HG03108 (cell line): Measurements from ENCODE around the gene ITIH4.

ENCODE experiments used
- ATAC-seq: cut with Tn5 transposase; IDR thresholded peaks from one replicate; pipeline ENCODE4 v1.9.1; 2021; ENCODE audit warnings: moderate library complexity; ENCODE audit not compliant: unreplicated experiment

Gene ITIH4

DNA sequence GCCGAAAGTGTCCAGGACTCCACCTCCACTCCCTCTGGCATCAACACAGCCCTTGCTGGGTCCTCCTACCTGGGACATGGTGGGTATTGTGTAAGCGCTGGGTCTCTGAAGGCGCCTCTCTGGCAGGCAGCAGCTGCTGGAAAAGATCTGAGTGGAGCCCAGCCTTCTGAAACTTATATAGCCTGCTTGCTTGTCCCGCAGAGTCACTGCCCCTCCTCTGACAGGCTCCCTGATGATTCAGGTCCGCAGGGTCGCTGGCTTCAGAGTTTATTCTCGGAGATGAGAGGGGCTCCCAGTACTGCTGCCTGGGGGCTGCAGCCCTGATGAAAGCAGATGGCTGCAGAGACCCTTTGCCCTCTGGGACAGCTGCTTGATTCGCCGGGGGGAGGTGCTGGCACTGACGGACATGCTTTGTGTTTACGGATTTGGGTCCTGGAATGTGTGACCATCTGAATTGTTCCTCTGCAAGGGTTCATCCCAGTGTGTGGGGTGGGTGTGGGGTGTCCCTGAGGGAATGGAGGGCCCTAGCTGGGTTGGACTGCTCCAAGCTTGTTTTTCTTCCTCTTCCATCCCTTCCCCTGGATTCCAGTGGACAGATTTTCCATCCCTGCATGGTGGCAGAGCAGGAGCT lies 4.5 kb upstream of the ITIH4 start, which contains the start of gene MUSTN1:
TSS of gene MUSTN1 (minus strand) at position 149 of the 631 bp plus-strand sequence. CDS start at position 78, 71 bp downstream.
- ATAC-seq: no peak

DNA sequence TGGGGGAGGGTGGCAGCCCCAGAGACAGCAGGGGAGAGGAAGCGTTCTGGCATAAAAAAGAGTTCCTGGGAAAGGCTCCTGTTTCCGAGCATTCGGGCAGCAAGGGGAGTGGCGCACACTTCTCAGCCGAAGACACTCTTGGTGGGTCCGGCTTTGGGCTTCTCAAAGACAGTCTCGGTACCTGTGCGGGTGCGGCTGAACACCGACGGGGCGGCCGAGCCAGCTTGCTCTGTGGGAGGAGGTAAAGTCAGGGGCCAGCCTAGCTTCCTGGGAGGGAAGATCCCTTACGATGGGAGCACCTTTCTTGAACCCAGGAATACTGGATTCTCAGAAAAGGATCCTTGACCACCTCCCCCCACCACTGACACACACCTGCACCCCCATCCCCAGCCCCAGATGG lies 2.7 kb upstream of the ITIH4 start:
- ATAC-seq: no peak

DNA sequence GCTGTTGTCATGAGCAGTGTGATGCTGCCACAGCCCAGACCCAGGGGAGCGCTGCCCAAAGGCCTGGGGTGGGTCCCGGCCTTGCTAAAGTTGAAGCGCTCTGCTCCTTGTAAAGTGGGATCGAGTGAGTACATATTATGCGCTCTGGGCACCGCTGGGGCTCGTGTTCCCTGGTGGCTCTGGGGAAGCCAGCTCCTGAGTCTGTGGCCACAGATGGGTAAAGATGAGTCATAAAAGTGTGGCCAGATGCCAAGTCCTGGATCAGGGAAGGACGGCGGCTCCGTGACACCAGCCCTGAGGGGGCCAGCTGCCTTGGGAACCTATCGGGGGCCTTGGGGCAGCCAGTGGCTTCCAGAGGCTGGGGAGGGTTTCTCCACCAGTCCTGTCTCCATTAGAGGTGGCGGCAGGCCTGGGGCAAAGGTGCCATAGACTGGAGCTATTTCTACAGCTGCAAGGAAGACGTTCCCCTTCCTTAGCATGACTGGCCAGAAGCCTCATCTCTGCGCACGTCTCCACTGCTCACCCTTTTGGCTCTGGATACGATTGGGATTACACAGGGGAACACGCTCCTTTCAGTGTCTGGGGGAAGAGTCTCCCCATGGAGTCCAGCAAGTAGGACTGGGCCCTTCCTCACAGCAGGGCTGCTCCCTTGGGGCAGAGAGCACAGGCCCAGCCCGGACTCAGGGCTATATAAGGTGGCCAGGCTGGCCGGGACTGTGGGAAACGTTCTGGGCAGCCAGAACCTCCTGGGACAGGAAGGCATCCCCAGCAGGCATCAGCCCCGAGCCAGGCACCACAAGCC lies 1.2 kb upstream of the ITIH4 start:
- ATAC-seq: no peak

DNA sequence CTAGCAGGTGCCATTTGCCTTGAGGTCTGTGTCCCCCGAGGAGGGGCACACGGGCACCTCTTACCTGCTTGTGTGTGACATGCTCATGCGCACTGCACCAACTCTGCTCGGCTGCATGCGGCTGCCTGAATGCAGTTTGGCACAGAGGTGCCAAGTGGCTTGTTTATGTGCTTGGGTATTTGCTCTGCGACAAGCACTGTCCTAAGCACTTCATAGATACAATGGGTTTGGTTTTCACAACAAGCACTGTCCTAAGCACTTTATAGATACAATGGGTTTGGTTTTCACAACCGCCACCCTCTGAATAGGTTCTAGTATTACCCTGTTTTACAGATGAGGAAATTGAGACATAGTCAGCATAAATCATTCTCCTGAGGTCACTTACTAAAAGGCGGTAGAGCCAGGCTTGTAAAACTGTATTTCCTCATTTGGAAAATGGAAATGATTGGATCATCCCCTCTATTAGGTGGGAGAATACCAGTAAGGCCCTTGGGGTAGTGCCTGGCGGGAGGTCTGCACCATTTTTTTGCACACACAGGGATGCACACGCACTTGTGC lies 487 bp downstream of the ITIH4 start:
- ATAC-seq: no peak

DNA sequence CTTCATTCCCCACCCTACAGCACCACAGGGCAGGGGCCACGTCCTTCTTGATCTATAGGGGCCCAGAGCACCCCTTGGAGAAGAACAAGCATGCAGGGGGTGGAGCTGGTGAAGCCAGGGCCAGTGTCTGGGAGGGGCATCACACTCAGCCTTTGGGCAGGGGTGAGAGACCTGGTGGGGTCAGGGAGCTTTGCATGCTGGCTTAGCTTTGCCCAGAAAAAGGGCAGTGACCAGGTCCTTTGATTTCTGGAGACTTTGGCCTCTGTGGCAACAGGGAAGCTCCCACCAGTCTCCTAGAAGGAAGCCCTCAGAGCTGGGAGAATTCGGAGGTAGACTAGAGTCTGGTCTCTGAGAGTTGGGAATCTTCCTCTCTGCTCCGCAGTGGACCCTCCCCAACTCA lies 990 bp downstream of the ITIH4 start:
- no peak for ATAC-seq

DNA sequence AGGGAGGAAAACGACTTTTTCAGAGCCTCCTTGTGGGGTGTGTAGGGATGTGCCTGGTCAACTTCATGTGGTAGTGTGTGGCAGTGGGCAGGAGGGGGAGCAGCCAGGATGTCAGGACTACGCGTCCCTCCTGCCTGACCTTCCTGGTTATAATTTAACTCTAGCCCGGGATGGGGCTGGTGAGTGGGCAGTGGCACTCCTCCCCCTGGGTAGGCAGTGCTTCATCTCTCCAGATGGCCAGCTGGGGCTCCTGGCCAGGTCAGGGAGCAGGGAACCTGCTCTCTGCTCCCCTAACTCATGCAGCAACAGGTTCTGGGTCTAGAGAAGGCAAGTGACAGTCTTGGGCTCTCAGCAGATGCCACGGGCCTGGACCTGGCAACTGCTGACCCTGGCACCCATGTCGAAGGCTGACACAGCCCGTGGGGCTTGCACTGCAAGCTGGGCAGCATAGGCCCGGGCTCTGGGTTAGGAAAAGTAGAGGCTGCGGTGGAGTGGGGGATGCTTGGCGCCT lies 2.6 kb downstream of the ITIH4 start:
- no peak for ATAC-seq

DNA sequence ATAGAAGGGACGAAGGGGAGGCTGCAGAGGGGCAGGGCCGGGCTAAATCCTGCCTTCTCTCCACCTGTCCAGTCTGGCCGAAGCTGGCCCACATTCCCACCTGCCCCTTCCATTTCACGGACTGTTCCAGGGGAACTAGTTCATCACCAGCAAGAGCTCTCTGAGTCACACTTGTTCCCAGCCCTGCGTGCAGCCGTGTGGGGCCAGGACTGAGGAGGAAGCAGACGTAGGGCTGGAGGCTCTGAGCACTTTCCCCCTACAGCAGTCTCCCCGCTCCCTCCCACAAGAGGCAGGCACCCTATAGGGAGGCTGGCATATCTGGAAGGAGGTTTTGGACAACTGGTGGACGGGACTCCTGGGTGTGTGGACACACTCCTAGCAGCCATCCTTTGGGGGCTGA lies 3.0 kb downstream of the ITIH4 start:
- no peak for ATAC-seq

DNA sequence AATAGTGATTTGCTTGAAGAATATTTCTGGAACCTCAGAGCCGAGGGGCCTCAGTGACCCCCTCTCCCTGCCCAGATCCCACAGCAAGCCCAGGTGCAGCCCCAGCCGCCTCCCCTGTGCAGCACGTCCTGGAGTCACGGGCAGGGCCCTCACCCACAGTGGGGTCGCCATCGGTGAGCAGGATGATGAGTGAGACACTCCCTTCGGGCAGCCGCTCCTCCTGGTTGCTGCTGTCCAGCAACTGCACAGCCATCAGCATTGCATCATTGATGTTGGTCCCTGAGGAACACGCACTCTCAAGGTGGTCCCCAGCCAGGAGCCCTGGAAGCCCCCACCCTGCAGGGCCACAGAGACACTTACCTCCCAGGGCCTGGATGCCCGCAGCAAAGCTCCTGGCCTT lies 6.4 kb downstream of the ITIH4 start:
- no peak for ATAC-seq

DNA sequence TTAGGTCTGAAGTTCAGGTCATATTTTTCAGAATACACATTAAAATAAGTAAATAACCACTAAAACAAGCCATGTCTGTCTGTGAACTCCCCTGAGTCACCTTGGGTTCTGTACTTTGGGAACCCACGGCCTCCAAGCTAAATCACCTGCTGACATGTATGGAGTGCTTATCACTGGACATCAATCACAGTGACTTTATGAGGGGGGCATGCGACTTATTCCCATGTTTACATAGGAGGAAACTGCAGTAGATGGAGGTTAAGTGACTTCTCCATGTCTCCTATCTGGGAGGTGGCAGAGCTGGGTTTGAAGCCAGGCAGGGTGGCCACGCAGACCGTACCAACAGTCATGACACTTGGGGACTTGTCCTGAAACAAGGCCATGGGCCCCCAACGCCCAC lies 8.1 kb downstream of the ITIH4 start:
- no peak for ATAC-seq

DNA sequence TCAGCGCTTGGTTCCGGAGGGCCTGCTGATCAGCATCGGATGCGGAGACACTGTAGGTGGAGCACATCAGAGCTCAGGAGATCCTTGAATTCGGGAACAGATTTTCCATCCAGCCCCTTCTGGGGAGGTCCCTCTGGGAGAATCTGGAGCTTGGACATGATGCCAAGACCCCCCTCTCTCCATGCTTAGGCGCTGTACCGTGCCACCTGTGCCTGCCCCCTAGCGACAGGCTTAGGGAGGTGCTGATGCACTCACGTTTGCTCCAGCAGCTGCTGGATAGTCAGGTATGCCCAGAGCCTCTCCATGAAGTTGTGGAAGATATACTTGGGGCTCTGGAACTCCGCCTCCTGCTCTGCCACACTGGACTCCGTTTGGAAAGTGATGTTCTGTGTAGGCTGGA lies 9.7 kb downstream of the ITIH4 start:
- ATAC-seq: no peak

DNA sequence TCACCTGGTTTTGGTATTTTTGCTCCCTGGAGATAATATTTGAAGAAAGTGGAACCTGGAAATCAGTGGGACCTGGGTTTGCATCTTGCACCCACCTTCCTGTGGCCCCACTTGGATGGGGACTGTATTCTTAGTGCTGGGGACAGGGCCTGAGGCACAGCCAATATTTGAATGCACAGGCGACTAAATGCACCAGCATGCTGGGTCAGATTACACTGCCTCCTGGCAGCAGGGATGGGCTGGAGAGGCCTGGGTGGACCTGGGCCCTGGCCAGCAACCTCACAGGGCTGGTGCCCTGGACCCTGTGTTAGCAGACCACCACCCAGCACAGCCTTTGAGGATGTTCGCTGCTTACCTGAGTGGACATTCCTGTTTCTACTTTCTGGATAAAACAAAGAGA lies 10.5 kb downstream of the ITIH4 start:
- ATAC-seq: no peak

DNA sequence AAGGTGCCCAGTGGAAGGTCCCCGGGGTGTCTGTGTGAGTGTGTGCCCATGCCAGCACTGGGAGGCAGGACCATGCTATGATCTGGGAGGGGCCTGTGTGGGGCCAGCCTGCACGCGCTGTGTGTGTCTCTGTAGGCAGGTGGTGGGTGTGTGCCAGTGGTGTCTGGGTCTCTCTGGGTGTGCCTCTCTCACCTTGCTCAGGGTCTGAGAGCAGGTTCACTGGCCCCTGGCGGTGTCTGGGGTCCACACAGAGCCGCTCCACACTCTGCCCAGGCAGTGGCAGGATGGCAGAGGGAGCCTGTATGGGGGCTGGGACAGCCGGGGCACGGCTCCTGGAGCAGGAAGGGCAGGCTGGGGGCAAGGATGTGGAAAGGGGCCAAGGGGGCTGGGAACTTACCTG lies 12.6 kb downstream of the ITIH4 start:
- no peak for ATAC-seq

DNA sequence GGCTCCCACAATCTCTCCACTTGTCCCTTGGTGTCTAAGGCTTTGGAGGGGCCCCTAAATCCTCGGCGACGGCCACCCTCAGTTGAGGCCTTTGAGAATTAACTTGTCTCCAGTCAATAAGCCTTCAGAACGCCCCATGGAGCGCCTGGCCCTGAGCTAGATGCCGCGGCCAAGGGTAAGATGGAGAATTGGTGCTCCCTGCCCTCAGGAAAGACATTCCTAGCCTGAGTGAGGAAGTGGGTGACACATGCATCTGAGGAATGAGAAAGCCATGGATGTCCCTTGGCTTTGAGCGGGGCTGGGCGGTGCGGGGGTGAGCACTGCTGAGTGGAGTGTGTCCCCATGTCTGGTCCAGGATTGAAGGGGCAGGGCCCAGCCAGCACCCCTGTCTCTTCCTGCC lies 13.3 kb downstream of the ITIH4 start:
- no peak for ATAC-seq

DNA sequence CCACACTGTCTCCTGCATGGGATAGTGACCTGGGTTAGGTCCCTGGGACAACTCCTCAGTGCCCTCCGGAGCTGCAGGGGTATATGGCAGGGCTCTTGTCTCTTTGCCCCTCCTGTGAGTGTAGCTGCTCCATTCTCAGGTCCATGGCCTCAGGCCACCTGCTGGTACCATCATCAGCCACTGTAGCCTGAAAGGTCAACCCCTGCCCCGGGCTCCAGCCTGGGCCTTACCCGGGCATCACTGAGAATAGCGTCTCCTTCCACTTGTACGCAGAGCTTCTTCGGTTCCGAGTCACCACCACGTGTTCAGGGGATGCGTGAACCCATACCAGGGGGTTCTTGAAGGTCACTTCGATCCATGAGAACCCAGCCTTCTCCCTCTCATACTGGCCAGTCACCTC lies 13.8 kb downstream of the ITIH4 start:
- ATAC-seq: no peak

DNA sequence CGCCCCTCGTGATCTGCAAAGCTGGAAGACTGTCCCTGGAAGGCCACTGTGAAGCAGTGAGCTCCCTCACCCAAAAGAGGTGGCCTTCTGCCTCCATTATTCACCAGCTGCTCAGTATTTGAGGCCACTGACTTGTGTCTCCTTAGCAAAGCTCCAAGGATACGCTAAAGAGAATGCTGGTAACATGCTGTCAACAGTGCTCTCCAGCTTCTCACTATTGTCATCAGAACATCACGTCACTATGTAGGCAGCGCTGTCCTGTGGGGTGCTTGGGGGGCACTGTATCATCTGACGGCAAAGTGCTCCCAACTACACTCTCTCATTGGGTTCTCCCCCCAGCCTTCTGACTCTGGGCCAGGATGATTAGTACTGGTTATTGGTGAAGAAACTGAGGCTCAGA lies 14.3 kb downstream of the ITIH4 start:
- no peak for ATAC-seq

DNA sequence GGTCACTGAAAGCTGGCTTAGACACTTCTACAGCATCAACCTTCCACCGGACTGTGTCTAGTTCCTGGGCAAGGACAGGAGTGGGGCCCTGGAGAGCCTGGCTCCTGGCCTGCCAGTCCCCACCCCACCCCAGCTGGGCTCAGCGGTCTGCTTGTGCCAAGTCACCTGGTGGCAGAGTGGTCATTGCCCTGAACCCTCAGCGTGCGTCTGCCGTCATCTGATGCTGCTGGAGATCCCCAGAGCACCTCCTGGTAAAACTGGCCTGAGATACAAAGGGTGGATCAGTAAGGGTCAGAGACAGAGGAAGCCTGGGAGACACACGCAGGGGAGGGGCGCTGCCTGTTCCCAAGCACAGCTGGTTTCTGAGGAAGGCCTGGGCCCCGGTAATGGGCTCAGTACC lies 16.7 kb downstream of the ITIH4 start:
- no peak for ATAC-seq

DNA sequence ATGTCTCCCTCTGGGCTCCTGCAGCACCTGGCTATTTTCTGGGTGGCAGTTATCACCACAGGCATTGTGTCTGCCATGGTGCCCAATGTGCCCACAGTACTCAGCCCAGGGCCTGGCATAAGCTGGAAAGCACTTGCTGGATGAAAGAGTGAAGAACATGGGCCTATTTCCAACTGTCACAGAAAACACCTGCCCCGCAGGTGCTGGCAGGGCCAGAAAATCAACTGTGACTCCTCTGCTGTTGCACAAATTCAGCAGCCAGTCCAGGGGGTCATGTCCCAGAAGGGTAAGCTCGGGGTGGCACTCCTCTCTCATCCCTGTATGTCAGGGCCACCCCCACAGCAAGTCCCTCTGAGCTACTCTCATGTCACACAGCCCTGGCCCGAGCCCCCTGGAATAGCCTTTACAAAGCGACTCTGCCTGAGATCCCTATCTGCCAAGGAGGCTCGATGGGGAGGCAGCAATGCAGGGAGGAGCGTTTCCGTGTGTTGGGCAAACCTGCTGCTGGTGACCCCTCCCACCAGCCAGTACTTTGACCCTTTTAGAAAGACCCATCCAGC lies 18.9 kb downstream of the ITIH4 start:
- ATAC-seq: no peak

DNA sequence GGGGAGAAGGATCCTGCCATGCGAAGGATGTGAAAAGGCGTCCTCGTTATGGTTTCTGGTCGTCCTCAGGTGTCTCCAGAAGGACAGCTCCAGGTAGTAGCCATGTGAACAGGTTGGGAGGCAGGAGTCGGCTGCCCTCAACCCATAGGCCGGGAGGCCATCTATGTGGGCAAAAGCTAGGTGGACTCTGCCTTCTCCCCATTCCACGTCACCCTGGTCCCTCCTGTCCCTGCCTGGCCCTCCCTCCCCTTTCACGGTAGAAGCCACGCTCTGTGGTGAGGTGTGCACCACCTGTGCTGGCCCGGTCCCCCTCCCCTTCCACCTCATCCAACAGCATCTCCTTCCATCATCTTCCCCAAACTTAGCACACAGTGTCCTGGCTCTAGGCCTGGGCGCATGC lies 19.5 kb downstream of the ITIH4 start:
- ATAC-seq: no peak

DNA sequence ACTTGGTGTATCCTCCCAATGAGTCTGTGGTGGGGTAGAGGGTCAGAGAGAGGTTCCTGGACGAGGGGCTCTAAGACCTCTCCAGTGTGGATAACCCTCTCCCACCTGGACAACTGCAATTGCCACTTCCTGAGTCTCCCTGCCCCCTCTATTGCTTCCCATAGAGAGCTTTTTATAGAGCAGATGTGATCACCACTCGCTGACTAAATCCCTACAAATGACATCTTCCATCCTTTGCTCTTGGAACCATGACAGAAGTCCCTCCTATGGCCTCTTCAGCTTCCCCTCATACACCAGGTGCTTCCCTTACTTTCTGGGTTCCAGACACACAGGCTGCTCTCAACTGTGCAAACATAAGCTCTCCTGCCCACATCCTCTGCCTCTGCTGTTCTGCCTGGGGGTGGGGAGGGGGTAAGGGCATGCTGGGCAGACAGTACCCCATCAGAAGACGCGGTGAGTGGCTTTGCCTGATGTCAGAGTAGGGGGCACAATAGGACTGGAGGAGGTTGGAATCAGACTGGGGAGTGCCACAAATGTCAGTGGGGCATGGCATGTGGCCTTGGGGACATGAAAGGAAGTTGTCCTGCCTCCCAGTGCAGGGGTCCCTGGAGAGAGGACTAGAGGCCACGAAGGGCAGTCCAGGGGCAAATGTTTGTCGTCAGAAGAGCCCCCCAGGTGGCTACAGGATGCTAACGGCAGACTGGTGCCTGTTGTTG lies 20.7 kb downstream of the ITIH4 start:
- ATAC-seq: no peak

DNA sequence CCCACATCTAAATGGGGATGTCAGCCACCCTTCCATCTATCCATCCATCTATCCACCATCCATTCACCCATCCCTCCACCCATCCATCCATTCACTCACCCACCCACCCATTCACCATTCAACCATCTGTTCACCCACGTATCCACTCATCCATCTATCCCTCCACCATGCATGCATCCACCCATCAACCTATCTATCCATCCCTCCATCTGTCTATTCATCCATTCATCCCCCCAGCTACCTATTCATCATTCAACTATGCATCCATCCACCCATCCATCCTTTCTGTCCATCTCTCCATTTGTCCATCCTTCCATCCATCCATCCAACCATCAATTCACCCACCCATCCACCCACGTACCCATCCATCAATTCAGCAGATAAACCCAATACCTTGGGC lies 21.3 kb downstream of the ITIH4 start:
- ATAC-seq: no peak
